Neutrophil (primary cell): ENCODE measurements around the gene TMEM50B.
"Not testable (repeated sequence)": the region's sequence is repeated elsewhere in the genome, so short reads cannot be mapped to it uniquely, and the experiment has no call there.

ENCODE experiments used
- H3K27ac ChIP-seq: fragments of 200-600 bp; sonication (generic); 2 replicates; pipeline ENCODE4 v1.5.1; 2016; ENCODE audit warnings: mild to moderate bottlenecking, moderate library complexity
- H3K27me3 ChIP-seq: fragments of 200-600 bp; sonication (generic); 2 replicates; pipeline ENCODE4 v1.6.0; 2016; ENCODE audit warnings: mild to moderate bottlenecking
- H3K36me3 ChIP-seq: fragments of 200-600 bp; sonication (generic); 2 replicates; pipeline ENCODE4 v1.5.1; 2017
- H3K4me1 ChIP-seq, 2 experiments: fragments of 200-600 bp in 1 of 2; sonication (generic) in 1 of 2; 1 replicate in 1 of 2; 2 replicates in 1 of 2; pipeline versions ENCODE4 v1.5.1 to v1.6.1; 2013 to 2016; ENCODE audit warnings: low read depth in 1 of 2, low read length in 1 of 2, mild to moderate bottlenecking in 1 of 2, moderate library complexity in 1 of 2; ENCODE audit not compliant: control insufficient read depth in 1 of 2, insufficient read depth in 1 of 2
- H3K4me3 ChIP-seq, 2 experiments: fragments of 200-600 bp in 1 of 2; sonication (generic) in 1 of 2; 1 replicate in 1 of 2; 2 replicates in 1 of 2; pipeline ENCODE4 v1.5.1; 2013 to 2016; ENCODE audit warnings: low read depth in 1 of 2, low read length in 1 of 2, mild to moderate bottlenecking in 1 of 2, moderate library complexity in 1 of 2
- H3K9me3 ChIP-seq: fragments of 200-600 bp; sonication (generic); 2 replicates; pipeline ENCODE4 v1.5.1; 2016
- CTCF ChIP-seq: fragments of 200-600 bp; sonication (generic); IDR thresholded peaks from 2 replicates; pipeline ENCODE4 v1.5.1; 2016; ENCODE audit warnings: antibody characterized with exemption

The TMEM50B gene

GRCh38 chr21:33512481-33512880 lies 32.7 kb upstream of the TMEM50B start:
- TF ChIP-seq CTCF: no peak
- no peaks in the 10 kb centered on the region for H3K27me3 ChIP-seq
- H3K4me3 ChIP-seq: no peak overlapping the region
- H3K27ac ChIP-seq: no peak overlapping the region
- no peaks in the 10 kb centered on the region for H3K9me3 ChIP-seq
- H3K36me3 ChIP-seq: peaks cover 84% of the 10 kb centered on the region
- H3K4me1 ChIP-seq: no peaks in the 10 kb centered on the region

GRCh38 chr21:33511639-33512038 lies 31.9 kb upstream of the TMEM50B start:
- H3K9me3 ChIP-seq: no peaks in the 10 kb centered on the region
- no peaks in the 10 kb centered on the region for H3K27me3 ChIP-seq
- no peak overlapping the region for H3K27ac ChIP-seq
- H3K4me1 ChIP-seq: no peaks in the 10 kb centered on the region
- H3K4me3 ChIP-seq: no peak overlapping the region
- TF ChIP-seq CTCF: no peak
- peaks cover 76% of the 10 kb centered on the region for H3K36me3 ChIP-seq

- Histone ChIP-seq H3K9me3 (no peaks in the 10 kb centered on the region), H3K4me3 (no peak overlapping the region), H3K27ac (no peak overlapping the region), H3K36me3 (peaks cover 70% of the 10 kb centered on the region), H3K27me3 (no peaks in the 10 kb centered on the region), H3K4me1 (no peaks in the 10 kb centered on the region)
- no peak for TF ChIP-seq CTCF
Measured at GRCh38 chr21:33510826-33511225, 31.1 kb upstream of the TMEM50B start.

- H3K36me3 ChIP-seq: peaks cover 65% of the 10 kb centered on the region
- not testable (repeated sequence) for H3K27ac ChIP-seq
Measured at GRCh38 chr21:33507003-33507402, 27.2 kb upstream of the TMEM50B start.

GRCh38 chr21:33505833-33506232 lies 26.1 kb upstream of the TMEM50B start:
- Histone ChIP-seq H3K9me3 (no peaks in the 10 kb centered on the region), H3K36me3 (peaks cover 55% of the 10 kb centered on the region), H3K4me1 (no peaks in the 10 kb centered on the region), H3K4me3 (no peak overlapping the region), H3K27me3 (no peaks in the 10 kb centered on the region), H3K27ac (no peak overlapping the region)
- no peak for TF ChIP-seq CTCF

More at GRCh38 chr21:33507003-33507402, 27.2 kb upstream of the TMEM50B start:
- H3K27me3 ChIP-seq, H3K9me3 ChIP-seq, H3K4me1 ChIP-seq, H3K4me3 ChIP-seq: not testable (repeated sequence)

- Histone ChIP-seq H3K27ac (no peak overlapping the region), H3K36me3 (no peaks in the 10 kb centered on the region), H3K9me3 (no peaks in the 10 kb centered on the region), H3K4me3 (no peak overlapping the region), H3K27me3 (no peaks in the 10 kb centered on the region), H3K4me1 (peaks cover 12 to 18% of the 10 kb centered on the region in 2 experiments)
- TF ChIP-seq CTCF: no peak
Measured at GRCh38 chr21:33496345-33496744, 16.6 kb upstream of the TMEM50B start.
